Measurements from ENCODE around the gene SPATA3.
"Not testable (repeated sequence)": the region's sequence is repeated elsewhere in the genome, so short reads cannot be mapped to it uniquely, and the experiment has no call there.

Gene SPATA3

GRCh38 chr2:230991598-230991997, 4.3 kb upstream of the SPATA3 start:
- no peak for DNase-seq (ENCODE audit: low read depth in 1 of 2, low spot score in 1 of 2)

DNA sequence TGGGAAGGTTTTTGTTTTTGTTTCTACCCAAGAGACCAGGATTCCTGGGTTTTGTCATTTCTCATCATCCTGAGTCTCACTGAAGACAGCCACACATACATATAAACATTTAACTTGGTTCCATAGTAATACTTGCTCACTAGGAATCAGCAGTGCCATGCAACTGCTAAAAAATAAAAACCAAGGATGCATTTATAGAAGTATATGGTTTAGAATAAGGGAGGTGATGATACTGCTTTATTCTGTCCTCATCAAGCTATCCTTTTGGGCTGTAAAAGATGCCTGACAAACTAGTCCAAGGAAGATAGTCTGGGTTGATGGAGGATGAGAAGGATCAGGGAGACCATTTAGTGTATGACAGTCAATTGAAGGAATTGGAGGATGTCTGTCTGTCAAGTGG, 740 bp downstream of the SPATA3 start:
- DNase-seq (ENCODE audit: low read depth in 1 of 2, low spot score in 1 of 2): no peak

DNA sequence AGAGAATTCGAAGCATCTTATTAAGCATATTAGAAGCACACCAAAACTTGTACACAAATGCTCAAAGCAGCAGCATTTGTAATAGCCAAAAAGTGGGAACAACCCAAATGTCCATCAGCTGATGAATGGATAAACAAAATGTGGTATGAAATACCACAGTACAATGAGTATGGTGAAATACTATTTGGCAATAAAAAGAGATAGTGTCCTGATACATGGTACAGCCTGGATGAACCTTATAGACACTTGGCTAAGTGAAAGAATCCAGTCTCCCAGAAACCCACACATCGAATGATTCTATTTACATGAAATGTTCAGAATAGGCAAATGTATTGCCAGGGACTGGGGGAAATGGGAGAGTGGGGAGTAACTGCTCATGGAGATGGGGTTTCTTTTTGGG, 3.0 kb downstream of the SPATA3 start:
- no peak for DNase-seq (ENCODE audit: low read depth in 1 of 2, low spot score in 1 of 2)

- no peak for DNase-seq (ENCODE audit: low read depth in 1 of 2, low spot score in 1 of 2)
Measured at GRCh38 chr2:230999477-230999876, 3.6 kb downstream of the SPATA3 start.

DNA sequence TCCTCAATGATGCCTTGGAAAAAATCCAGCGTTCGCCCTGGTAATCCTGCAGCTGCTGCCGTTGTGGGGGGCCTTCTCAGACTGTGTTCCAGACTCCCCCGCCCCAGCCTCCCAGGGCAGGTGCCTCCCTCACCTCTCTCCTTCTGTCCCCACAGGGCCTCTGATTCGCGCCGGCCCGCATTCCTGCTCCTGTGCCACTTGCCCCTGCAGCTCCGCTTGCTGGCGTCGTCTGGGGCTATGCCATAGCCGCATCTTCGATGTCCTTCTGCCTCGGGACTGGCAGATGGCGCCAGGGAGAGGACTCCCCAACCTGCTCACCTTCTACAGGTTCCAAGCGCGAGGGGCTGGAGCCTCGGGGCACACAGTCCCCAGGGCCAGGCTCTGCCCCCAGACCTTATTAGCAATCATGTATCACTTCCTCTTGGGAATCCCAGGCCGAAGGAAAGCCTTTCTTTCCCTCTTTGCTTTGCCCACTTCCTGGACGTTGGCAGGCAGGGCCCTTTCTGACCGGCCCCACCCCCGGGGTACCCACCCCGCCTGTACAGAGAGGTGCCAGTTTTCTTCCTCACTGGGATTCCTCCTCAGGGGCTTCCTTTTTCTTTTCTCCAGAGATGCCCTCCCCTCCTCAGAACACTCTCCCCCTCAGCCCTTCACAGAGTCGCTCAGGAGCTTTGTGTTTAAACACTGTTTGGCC, 4.4 kb downstream of the SPATA3 start:
- no peak for DNase-seq (ENCODE audit: low read depth in 1 of 2, low spot score in 1 of 2)

DNA sequence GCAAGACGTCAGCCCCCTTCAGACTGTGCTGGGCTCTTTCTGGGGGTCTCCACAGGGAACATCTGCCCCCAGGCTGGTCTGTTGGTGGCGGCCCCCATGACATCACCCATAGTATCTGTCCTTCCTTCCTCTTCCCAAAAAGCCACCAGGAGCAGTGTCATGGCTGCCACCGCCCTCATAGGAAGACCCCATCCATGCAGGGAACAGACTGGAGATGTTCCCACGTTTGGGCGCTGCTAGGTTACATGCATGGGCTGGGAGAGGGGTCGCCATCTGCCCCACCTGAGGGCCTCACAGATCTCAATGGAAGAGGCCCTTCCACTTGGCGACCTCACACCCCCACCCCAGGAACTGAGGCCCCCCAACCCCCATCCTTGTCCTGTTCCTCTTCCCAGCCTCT, 5.1 kb downstream of the SPATA3 start:
- DNase-seq (ENCODE audit: low read depth in 1 of 2, low spot score in 1 of 2): no peak

DNA sequence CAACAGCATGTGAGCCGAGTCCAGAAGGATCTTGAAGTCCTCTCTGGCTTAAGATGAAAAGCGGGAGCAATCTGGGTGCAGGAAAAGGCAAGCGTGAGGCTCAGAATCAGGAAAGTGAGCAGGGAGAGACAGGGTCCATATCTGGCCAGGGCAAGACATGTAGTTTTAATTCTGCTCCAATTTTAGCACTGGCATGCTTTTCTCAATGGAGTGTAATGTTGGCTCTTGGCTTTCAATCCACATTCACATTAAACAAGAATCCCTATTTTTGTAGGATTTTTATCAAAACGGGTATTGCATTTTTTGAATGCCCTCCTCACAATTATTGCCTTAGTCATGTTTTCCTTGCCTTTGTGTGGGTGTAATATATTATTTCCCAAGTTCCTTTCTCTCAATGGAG, 6.0 kb downstream of the SPATA3 start:
- no peak for DNase-seq (ENCODE audit: low read depth in 1 of 2, low spot score in 1 of 2)

DNA sequence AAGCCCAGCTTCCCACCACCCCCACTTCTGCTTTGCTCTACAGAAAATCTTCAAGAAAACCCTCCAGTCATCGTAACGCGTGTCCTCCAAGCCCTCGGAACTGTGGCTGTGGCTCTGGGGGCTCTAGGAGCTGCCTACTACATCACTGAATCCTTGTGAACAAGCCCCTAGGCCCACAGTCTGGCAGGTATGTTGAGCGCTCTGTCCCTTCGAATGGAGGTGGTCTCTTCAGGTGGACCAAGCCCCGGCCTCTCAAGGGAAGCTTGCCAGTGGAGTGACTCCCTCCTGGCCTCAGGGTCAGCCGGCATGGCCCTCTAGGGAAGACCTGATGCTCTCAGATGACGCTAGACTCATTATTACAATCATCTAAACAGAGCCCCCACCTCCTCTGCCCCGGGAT, 6.7 kb downstream of the SPATA3 start:
- DNase-seq (ENCODE audit: low read depth in 1 of 2, low spot score in 1 of 2): no peak

DNA sequence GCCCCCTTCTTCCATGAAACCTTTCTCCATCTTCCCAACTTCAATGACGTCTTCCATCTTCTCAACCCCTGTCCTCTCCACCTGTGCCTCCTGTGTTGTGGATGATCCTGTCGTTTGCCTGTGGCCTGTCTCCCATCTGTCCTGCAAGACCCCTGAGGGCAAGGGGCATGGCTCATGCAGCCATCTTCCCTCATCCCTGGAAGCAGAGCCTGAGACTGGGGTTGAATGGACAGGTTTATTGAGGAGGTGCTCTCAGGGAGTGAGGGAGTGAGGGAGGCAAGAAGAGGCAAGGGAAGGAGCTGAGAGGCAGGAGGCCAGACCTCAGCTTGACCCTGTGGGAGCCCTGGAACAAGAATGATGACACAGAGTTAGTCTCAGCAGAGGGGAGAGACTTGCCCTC, 7.3 kb downstream of the SPATA3 start:
- DNase-seq (ENCODE audit: low read depth in 1 of 2, low spot score in 1 of 2): no peak

DNA sequence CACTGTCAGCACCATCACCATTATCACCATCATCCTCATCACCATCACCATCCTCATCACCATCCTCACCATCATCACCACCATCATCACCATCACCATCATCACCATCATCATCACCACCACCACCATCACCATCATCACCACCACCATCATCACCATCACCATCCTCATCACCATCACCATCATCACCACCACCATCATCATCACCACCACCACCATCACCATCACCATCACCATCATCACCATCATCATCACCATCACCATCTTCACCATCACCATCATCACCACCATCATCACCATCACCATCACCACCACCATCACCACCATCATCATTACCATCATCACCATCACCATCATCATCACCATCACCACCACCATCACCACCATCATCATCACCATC, 9.0 kb downstream of the SPATA3 start:
- DNase-seq (ENCODE audit: low read depth in 1 of 2, low spot score in 1 of 2): not testable (repeated sequence)

DNA sequence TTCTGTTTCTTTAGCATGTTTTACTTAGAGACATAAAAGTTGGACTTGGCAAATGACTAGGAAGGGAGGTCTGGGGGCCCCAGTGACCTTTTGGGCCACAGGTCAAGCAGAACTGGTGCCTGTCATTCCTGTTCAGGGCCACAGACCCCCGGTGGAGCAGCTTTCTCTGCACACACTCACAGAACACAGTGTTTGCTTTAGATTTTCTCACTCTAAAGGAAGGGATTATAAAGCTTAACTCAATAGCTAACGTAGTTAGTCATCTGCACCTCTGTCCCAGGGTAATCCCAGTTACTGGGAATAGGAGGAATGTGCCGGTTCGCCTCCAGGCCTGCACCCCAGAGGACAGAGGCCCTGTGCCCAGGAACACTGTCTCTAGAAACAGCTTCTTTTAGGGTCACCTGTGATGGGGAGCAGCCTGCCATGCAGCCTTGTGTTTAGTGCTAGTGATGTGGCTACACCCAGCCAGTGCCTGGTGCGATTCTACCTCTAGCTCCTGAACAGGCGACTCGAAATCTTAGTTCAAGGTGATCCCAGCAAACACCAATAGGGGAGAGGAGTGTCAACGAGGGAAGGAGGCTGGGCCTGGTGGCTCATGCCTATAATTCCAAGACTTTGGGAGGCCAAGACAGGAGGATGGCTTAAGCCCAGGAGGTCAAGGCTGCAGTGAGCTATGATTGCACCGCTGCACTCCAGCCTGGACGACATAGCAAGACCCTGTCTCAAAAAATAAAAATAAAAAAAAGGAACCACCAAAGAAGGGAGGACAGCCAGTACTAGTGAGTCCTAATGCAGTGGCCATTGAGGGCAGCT, 11.6 kb downstream of the SPATA3 start:
- no peak for DNase-seq (ENCODE audit: low read depth in 1 of 2, low spot score in 1 of 2)

GRCh38 chr2:231008131-231008530, 12.2 kb downstream of the SPATA3 start:
- no peak for DNase-seq (ENCODE audit: low read depth in 1 of 2, low spot score in 1 of 2)

- DNase-seq (ENCODE audit: low read depth in 1 of 2, low spot score in 1 of 2): no peak
Measured at GRCh38 chr2:231009236-231009919, 13.5 kb downstream of the SPATA3 start.

- no peak for DNase-seq (ENCODE audit: low read depth in 1 of 2, low spot score in 1 of 2)
Measured at GRCh38 chr2:231010201-231010730, 14.3 kb downstream of the SPATA3 start.

DNA sequence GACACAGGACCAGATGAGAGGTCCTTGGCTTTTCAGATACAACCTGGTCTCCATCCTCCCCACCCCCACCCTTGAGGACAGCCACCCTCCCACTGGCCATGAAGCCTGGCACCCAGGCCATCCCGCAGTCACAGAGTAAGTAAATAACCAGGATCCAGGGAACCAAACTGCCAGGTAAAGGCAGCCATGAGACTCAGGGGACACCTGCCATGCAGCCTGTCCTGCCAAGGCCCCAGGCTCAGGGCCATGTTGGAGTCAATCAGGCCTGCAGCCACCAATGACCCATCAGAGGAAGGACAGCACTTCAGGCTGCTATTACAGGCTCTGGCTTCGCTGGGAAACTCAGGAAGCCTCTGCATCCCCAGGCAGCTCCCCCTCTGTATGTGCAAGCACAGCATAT, 15.6 kb downstream of the SPATA3 start:
- no peak for DNase-seq (ENCODE audit: low read depth in 1 of 2, low spot score in 1 of 2)

- DNase-seq (ENCODE audit: low read depth in 1 of 2, low spot score in 1 of 2): no peak
Measured at GRCh38 chr2:231012463-231012862, 16.5 kb downstream of the SPATA3 start.

DNA sequence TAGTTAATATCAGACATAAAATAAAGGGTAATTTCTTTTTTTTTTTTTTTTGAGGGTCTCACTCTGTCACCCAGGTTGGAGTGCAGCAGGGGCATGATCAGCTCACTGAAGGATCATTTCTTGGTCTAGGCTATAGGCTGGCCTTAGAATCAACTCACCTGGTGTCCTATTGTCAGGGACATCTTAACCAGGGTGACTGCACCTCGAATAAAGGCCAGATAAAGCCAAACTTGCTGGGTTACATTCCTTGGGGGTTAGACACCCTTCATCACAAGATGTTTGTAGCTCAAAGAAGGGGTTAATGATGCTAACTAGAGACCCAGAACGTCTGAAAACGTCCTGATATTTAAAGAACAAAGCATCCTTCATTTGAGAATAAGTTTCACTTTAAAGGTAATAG, 17.9 kb downstream of the SPATA3 start:
- DNase-seq (ENCODE audit: low read depth in 1 of 2, low spot score in 1 of 2): no peak

GRCh38 chr2:231015478-231015877, 19.6 kb downstream of the SPATA3 start:
- no peak for DNase-seq (ENCODE audit: low read depth in 1 of 2, low spot score in 1 of 2)

- DNase-seq (ENCODE audit: low read depth in 1 of 2, low spot score in 1 of 2): no peak
Measured at GRCh38 chr2:231015926-231016325, 20.0 kb downstream of the SPATA3 start.

DNA sequence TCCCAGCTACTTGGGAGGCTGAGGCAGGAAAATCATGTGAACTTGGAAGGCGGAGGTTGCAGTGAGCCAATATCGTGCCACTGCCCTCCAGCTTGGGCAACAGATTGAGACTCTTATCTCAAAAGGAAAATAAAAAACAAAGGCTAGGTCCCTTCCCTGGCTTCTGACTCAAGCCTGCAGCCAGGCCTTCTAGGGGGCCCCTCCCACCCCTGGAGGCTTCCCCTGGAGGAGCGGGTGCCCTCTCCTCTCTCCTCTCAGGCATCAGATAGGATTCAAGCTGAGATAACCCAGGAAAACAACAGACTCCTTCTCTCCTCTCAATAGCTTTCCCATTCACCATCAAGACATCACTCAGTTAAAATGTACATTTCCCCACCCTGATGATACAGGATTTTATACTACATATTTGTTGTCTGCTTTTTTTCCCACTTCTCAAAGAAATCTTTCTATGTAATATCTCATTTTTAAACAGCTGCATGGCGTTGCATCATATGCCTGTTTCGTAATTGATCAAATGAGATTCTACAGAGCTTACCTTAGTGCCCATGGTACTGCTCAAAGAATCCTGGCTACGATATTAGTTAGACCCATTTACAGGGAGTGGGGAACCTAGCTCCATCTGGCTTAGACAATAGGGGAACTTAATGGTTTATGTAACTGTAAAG, 20.8 kb downstream of the SPATA3 start:
- no peak for DNase-seq (ENCODE audit: low read depth in 1 of 2, low spot score in 1 of 2)

GRCh38 chr2:231017231-231017598, 21.3 kb downstream of the SPATA3 start:
- DNase-seq (ENCODE audit: low read depth in 1 of 2, low spot score in 1 of 2): no peak

Data from stimulated activated CD4-positive, alpha-beta T cell treated with anti-CD3 and anti-CD28 coated beads, Interleukin-15, amount 100 ng/mL, for 1 hour (primary cell).